Endothelial cell (in vitro differentiated cells): Measurements from ENCODE around the gene CKAP2L. TPM values are rescaled to one million over a fixed set of nuclear protein-coding genes. Genes with fewer than 3 reads are reported as not detected.

Source experiments
- DNase-seq: peaks from one replicate; pipeline ENCODE4 v3.0.0; 2021; ENCODE audit warnings: low spot score
- H3K27ac Mint-ChIP-seq: one replicate; pipeline ENCODE4 v1.8.0; 2021; ENCODE audit warnings: mixed read lengths, inconsistent platforms; ENCODE audit not compliant: unreplicated experiment
- H3K27me3 Mint-ChIP-seq: one replicate; pipeline ENCODE4 v1.8.0; 2021; ENCODE audit warnings: mild to moderate bottlenecking, moderate library complexity, mixed read lengths, inconsistent platforms; ENCODE audit not compliant: unreplicated experiment
- H3K36me3 Mint-ChIP-seq: one replicate; pipeline ENCODE4 v1.8.0; 2021; ENCODE audit warnings: mild to moderate bottlenecking, low read depth, mixed read lengths, inconsistent platforms; ENCODE audit not compliant: unreplicated experiment
- H3K4me1 Mint-ChIP-seq: one replicate; pipeline ENCODE4 v1.8.0; 2021; ENCODE audit warnings: mild to moderate bottlenecking, mixed read lengths, inconsistent platforms; ENCODE audit not compliant: unreplicated experiment
- H3K4me3 Mint-ChIP-seq: one replicate; pipeline ENCODE4 v1.8.0; 2021; ENCODE audit warnings: mild to moderate bottlenecking, mixed read lengths, inconsistent platforms; ENCODE audit not compliant: unreplicated experiment
- H3K9me3 Mint-ChIP-seq: one replicate; pipeline ENCODE4 v1.8.0; 2021; ENCODE audit warnings: mixed read lengths, inconsistent platforms; ENCODE audit not compliant: unreplicated experiment
- total RNA-seq: library from RNA; stranded (reverse); fragmentation: NEBNext Ultra II Directional; extraction: Animal tissue kit (Norgen Biotek cat#: 25700); gene quantifications from one replicate; pipeline ENCODE4 v1.2.1, GENCODE V29; 2021; ENCODE audit not compliant: unreplicated experiment
- TF ChIP-seq, protein P1 (sequence below): fragments of 200-600 bp; sonication (generic); IDR thresholded peaks from one replicate; pipeline ENCODE4 v1.5.0; 2021; ENCODE audit warnings: antibody characterized with exemption; ENCODE audit not compliant: unreplicated experiment

The CKAP2L gene
- total RNA-seq, 1 donor from 2014 or later: 5.5 TPM

DNA sequence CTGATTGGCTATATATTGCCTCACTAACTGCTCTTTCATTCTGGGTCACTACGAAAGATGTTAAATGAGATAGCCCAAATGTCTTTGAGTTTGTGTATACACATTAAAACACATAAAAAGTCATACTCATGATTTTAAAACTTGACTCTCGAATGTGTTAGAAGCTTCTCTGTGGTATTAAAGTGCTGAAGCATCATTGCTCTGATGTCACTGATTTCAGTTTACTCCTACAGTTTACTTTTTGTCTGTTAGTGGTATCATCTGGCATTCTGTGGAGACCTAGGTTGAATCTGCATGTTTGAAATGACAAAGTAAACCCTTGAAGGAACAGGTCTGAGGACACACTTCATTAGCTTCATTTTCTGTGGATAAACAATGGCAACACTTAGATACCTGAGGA, 32.9 kb downstream of the CKAP2L start:
- no peaks in the 10 kb centered on the region for H3K36me3 Mint-ChIP-seq
- peaks cover 2% of the 10 kb centered on the region for H3K27me3 Mint-ChIP-seq
- DNase-seq: no peak
- H3K27ac Mint-ChIP-seq: no peak overlapping the region
- TF ChIP-seq, protein P1, sequence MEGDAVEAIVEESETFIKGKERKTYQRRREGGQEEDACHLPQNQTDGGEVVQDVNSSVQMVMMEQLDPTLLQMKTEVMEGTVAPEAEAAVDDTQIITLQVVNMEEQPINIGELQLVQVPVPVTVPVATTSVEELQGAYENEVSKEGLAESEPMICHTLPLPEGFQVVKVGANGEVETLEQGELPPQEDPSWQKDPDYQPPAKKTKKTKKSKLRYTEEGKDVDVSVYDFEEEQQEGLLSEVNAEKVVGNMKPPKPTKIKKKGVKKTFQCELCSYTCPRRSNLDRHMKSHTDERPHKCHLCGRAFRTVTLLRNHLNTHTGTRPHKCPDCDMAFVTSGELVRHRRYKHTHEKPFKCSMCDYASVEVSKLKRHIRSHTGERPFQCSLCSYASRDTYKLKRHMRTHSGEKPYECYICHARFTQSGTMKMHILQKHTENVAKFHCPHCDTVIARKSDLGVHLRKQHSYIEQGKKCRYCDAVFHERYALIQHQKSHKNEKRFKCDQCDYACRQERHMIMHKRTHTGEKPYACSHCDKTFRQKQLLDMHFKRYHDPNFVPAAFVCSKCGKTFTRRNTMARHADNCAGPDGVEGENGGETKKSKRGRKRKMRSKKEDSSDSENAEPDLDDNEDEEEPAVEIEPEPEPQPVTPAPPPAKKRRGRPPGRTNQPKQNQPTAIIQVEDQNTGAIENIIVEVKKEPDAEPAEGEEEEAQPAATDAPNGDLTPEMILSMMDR: no peak
- H3K4me3 Mint-ChIP-seq: no peak overlapping the region
- peaks cover 26% of the 10 kb centered on the region for H3K4me1 Mint-ChIP-seq
- no peaks in the 10 kb centered on the region for H3K9me3 Mint-ChIP-seq

DNA sequence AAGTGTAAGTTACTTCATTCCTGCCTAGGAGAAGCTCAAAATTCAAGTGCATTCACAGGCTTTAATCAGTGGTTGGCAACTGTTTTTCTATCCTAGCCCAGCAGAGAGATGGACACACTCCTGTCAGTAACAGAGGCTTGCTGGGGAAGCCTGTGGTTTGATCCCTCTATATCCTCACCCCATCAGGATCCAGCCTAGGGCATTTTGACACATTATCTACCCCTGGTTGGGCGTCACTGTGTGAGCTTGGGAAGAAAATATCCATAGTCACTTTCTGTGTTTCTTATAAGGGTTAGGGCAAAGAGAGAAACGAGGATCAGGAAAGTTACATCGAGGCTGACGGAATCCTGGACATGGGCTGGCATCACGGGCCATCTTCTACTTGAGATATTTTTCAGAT, 33.6 kb downstream of the CKAP2L start:
- no peak for DNase-seq
- TF ChIP-seq, protein P1: no peak
- Mint-ChIP-seq H3K9me3 (no peaks in the 10 kb centered on the region), H3K4me3 (no peak overlapping the region), H3K36me3 (no peaks in the 10 kb centered on the region), H3K27ac (no peak overlapping the region), H3K4me1 (peaks cover 27% of the 10 kb centered on the region), H3K27me3 (peaks cover 2% of the 10 kb centered on the region)

DNA sequence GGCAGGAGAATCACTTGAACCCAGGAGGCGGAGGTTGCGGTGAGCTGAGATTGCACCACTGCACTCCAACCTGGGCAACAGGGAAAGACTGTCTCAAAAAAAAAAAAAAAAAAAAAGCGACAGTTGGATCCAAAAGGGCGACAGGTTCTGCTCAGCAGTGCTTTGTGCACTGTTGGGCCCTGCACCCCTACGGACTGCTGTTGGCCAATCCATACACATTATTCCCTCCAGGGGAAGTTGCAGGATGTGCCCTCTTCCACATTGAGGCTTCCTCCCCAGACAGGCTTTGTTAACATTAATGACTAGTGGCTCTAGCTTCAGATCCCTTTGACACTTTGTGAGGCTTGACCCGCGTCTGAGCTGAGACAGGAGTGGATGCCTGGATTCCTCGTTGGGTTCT, 34.2 kb downstream of the CKAP2L start:
- TF ChIP-seq, protein P1: no peak
- Mint-ChIP-seq H3K4me3 (no peak overlapping the region), H3K36me3 (no peaks in the 10 kb centered on the region), H3K9me3 (no peaks in the 10 kb centered on the region), H3K27ac (peak overlapping the region; percentile 48), H3K4me1 (peaks cover 27% of the 10 kb centered on the region), H3K27me3 (peaks cover 6% of the 10 kb centered on the region)
- DNase-seq: no peak

DNA sequence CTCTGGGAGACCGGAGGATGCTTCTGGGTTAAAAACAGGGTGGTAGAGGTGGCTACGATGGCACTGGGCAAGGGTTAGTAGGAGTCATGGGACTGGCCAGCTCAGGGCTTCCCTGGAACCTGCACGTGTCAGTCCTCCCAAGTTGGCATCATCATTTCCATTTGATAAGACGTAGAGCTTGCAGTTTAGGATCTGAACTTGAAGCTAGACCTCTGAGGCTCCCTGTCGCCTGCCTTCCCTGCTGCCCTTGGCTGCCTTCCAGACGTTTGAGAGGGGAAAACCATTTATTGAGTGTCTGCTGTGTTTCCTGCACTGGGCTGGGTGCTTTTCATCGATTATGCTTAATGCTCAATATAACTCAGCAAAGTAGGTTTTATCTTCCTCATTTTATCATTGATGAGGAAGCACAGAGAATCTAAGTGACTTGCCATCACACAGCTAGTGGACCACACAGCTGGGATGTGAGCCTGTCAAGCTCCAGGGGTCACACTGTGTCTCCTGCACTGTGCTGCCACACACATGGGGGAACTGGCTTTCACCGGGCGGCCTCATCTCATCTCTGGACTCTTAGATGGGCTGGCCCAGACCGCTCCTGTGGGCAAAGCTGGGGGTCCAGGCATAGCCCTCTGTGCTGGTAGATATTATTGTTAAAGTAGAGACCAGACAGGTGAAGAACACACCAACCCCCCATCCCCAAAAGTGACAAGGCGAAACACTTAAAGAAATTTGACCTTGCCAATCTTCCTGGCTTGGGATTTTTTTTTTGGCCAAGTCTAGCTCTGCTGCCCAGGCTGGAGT, 35.8 kb downstream of the CKAP2L start:
- Mint-ChIP-seq H3K4me3 (no peak overlapping the region), H3K4me1 (peaks cover 27% of the 10 kb centered on the region), H3K36me3 (no peaks in the 10 kb centered on the region), H3K27me3 (peaks cover 6% of the 10 kb centered on the region), H3K9me3 (no peaks in the 10 kb centered on the region), H3K27ac (peak overlapping the region; percentile 57)
- no peak for DNase-seq
- TF ChIP-seq, protein P1: no peak

DNA sequence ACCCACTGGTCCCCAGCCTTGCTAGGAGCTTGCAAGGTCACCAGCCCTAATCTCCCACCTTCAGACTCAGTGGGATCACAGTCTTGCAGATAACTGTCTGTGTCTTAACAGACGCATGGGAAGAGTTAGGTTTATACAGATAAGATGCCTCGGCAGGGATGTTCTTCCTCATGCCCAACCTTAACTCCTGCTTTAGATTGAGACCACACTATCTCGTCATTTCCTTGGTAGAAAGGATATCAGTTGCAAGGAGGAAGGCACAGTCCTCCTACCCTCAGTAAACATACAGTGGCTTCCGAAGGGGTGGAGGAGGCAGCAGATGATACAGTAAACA, 36.4 kb downstream of the CKAP2L start:
- TF ChIP-seq, protein P1: no peak
- Mint-ChIP-seq H3K9me3 (no peaks in the 10 kb centered on the region), H3K27ac (peak overlapping the region; percentile 57), H3K4me3 (no peak overlapping the region), H3K4me1 (peaks cover 27% of the 10 kb centered on the region), H3K36me3 (no peaks in the 10 kb centered on the region), H3K27me3 (peaks cover 6% of the 10 kb centered on the region)
- DNase-seq: no peak
